Stimulated activated CD8-positive, alpha-beta memory T cell treated with anti-CD3 and anti-CD28 coated beads, Interleukin-7, amount 100 ng/mL, for 24 hours (primary cell): ENCODE results near the gene FSIP1.
A peak's percentile ranks its signal among the peaks of the same experiment; 100 is the strongest.

ENCODE experiments used
- DNase-seq: peaks from one replicate; pipeline ENCODE4 v3.0.0-alpha.2; 2020; ENCODE audit warnings: low read depth

FSIP1 gene

DNA sequence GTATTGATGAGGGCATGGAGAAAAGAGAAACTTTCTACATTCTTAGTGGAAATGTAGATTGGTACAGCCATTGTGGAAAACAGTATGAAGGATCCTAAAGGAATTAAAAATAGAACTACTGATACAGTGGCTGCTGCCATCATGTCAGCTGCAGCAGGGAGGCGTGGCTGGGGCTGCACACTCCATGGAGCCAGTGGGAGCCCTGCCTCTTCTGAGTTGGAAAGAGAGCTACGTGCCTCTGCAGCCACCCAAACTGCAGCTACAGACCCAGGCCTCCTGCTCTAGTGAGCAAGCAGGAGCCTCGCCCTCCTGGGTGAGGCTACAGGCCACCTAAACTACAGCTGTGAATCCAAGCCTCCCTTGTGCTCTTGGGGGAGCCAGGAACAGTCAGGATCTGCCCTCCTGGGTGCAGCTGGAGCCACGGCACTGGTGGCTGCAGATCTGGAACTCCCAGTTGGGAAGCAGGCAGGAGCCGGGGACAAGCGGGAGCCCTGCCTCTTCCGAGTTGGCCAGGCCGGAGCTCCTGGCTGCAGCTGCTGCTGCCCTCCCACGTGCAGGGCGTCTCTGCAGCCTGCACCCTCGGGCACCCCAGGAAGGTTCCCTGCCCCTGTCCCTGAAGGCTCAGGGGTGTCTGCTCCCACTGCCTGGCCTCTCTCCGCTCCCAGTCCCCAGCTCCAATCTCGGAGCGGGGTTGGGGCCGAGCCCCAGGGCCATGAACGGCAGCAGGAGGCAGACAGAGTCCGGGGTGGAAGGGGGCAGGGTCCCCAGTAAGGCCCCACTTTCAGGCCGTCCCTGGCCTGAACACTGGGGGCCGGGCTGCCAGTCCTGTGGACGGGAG lies 137.3 kb downstream of the FSIP1 start:
- no peak for DNase-seq

DNA sequence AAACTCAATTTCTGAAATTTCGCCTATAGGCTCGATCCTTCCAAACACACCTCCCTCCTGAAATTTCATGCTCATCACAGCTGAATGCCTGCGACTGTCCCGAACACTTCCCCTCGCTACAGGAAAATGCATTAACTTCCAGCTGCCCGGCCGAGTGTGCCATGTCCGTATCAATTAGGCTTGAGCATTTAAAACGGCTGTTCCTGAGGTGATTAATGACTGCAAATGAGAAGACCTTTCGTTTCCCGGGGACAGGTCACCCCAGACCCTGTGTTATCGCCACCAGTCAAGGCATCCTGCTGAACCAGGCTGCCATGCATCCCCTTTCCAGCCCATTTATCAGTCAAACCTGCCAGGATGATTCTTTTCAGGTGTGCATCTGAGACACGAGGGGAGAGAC lies 138.5 kb downstream of the FSIP1 start:
- DNase-seq: no peak

DNA sequence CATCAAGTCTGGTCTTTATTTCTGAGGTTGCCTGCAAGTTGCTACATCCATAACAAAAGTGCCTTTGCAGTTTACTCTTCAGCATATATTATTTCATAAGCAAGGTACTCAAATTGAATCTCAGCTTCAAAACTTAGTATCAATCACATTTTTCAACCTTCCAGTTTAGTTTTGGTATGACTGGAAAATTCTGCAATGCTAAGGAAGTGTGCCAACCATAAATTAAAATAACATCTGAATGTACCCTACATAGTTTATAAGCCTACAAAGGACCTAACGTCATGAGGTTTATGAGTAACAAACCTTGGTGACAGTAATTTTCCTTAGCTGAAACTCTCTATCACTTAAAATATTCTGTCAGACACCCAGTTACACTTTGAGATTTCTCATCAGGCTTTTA lies 138.9 kb downstream of the FSIP1 start:
- no peak for DNase-seq

DNA sequence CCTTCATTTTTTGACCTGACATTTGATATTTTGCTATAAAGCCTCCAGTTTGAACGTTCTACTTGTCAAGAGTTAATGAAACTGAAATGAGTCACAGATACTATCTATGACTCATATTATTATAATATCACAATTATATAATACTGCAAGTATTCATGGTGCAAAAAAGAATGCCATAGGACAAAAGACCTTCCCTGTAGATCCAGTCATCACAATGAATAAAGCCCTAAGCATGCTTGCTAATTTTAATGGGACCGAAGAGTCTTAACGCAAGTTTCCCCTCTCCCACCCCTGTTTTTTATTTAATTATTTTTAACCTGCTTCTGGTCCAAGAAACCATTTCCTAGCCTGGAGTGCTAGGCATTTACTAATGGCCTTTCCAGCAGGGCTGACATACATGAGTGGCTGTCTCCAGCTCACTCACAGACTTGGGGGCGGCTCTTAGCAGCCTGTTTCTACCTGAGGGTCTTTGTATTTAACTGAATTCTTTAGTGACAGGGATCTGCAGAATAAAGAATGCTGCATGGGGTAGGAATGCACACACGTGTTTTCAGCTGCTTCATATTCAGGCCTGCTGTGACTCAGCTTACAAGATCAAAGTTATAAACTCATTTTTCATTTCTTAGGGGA lies 140.5 kb downstream of the FSIP1 start:
- no peak for DNase-seq

DNA sequence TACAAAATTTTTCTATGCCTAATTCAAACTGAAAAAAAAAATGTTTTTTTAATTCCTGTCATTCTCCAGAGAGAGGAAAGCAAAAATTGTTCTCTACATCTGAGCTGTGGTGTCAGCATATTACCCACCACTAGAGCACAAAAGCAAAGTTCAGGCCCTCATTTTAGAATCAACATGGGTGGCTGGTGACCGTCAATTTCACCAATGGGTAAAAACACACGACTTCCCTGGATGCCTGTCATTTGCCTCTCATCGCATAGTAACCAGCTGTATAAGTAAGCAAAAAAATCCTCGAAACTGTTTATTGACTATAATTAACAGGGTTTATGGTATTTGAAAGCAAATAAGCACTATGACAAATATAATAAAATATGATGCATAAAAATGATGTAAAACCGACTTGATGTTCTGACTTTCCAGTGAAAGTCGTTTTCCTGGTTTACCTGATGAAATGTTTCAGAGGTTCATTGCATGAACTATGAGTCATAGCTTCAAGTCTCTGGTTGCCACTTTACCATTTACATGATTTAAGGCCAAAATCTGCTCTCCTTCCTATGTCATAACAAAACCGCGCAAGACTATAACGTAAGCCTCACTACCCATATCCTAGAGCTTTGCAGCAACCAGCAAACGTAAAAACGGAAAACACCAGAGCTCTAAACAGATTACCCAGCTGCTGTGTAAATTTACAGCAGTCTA lies 141.3 kb downstream of the FSIP1 start:
- DNase-seq: no peak

DNA sequence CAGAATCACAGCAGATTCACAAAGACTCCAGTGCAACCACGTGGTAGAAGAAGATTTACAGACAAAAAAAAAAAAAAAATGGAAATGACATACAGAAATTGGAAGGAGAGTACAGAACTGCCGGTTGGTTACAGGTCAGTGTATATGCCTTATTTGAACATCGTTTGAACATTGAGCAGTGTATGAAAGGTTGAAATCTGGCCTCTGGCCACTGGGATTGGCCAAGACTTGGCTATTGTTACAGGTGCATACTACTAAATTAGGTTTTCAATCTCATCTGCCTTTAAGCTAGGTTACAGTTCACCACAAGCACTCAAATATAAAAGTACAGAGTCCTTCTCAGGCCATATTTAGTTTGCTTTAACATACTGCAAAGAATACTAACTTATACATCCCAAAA lies 142.0 kb downstream of the FSIP1 start:
- DNase-seq: no peak

DNA sequence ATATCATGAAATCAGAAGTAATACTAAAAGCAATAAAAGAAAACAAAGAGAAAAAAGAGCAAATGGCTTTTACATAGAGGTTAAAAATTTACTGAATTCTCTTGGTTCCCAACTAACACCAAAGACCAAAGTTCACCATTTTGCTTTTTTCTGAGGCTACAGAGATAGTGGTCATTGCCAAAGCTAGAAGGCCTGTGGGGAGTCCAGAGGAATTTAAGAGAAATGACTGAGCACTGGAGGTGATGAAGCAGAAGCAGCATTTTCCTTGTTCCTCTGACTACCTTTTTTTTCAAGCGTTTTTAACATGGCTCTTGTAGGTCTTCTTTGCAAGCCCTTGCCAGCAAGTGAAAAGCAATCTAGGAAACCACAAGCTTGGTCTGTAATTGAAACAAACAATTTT lies 143.6 kb downstream of the FSIP1 start:
- no peak for DNase-seq

DNA sequence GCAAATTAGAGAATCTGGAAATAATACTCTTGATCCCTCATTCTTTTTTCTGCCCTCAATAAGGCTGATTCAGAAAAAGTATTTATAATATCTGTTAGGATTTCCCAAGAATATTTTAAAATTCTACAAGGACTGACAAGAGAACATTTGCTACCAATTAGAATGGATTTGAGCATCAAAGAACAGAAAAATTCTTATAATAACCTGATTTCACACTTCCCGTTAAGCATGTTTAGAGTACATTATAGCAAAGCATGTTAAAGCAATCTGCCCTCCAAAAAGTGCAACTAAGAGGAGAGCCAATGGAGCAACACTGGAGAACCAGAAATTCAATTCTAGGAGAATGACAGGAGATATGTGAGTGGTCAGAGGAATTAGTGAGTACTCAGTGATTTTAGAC lies 144.6 kb downstream of the FSIP1 start:
- no peak for DNase-seq

DNA sequence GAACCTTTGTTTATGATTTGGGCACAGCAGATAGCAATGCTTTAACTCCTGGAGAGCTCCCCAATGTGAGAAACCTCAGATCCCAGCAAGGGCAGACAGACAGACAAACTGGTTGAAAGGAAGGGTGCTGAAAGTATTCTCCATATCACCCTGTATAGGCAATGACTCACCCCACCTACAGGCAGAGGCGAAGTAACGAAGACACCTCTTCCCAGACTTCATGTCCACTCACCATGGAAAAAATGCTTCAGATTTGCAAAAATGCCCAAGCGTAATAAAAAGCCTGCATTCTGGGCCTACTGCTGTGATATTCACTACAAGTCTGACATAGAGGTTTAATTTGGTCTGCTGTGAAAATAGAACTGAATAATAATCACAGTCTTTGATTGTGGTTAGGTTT lies 151.3 kb downstream of the FSIP1 start:
- no peak for DNase-seq

DNA sequence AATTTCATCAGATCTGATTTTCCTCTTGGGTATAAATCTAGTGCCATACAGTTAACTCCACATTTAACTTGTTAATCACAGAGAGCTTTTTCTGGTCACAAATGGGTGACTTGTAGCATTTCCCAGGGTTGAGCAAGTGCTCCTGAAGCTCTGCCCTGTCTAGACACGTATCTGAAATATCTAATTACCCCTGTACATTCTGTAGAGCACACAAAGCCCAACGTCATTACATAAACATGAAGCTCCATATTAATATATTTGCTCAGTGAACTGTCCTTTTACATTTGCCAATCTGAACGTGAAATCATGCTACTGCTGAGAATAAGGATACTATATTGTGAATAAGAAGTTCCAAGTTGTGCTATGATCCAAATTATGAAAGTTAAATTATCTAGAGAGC lies 152.7 kb downstream of the FSIP1 start:
- DNase-seq: no peak

DNA sequence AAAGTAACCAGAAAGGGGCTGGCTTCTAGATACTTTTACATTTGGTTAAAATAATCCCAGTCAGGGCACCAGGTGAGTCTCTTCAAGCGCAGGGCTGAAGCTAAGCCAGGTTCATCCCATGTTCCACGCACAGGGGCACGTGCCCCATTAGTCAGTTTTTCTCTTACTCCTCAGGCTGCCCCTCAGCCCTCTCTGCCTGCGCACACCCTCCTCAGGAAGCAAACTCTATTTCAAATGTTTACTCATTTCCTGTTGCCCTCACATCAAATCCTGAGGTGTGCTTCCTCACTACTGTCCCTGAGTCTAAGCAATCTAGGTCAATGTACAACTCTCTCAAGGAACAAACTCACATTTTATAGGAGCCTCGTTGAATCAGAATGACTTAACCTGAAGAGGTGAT lies 153.3 kb downstream of the FSIP1 start:
- DNase-seq: peak; percentile 32

DNA sequence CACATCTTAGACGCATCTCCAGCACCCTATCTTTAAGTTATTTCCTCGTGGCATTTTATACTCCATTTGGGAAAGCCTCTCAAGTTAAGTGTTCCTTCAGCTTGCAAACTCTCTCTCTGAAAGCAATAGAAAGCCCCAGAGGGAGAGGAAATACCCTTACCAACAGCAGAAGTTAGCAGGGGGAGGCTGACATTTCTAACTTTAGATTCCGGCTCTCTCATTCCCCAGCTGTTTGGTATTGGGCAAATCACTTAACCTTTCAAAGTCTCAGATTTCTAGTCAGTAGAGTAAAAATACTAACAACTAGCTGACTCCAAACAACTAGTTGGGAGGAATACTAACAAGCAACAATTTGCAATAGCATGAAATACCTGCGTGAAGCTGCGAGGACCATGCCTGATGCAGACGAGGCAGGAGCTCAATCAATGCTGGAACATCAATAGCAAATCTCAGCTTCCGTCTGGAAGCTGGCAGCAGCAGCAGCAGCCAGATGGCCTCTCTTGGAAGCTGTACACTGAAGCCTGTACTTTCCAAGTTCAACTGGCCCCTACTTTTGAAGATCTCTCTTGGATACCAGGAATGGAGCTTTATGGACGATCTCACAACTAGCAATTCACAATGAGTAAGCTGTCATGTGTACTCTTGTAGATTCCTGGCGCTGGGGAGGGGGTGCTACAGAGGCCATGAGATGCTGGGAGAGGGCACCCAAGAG lies 153.9 kb downstream of the FSIP1 start:
- DNase-seq: no peak

DNA sequence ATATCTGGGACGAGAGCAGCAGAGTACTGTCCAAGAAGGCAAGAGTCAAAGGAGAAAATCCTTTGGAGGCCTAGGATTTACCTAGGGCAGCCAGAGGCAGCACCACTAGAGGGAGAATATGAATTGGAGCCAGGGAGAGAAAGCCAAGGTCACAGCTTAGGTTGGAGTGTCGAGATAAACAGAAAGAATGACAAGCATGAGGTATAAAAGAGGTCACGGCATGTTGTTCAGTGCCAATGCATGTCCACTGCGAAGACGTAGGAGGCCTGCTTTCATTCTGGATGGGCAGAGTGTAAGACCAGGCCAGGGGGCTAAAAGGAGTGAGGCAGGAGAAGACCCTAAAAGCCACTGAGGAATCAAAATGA lies 154.5 kb downstream of the FSIP1 start:
- DNase-seq: no peak

DNA sequence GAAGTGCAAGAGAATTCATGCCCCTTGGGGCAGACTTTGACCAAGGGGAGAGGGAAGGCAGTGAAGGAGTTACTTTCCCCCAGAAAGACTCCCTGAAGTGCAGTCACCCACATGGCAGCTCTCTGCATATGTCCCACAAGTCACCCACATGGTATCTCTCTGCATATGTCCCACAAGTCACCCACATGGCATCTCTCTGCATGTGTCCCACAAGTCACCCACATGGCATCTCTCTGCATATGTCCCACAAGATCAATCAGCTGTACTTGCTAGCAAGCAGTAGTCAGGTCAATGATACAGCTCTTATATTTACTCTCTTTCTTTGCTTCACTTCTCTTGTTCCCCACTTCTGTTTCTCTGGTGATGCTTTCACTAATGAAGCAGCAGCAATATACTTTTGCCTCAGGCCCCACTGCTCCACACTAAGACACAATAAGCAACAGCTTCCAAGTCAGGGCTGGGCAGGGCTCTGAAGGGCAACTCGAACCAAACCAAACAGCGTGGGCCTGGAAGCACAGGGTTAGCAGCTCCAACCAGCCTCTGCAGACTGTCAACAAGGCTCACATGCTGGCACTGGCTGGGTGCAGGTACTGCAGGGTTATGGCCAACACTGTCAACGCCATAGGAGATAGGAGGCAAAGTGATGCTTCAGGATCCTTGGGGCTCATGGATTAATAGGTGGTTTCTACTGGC lies 155.0 kb downstream of the FSIP1 start:
- no peak for DNase-seq

DNA sequence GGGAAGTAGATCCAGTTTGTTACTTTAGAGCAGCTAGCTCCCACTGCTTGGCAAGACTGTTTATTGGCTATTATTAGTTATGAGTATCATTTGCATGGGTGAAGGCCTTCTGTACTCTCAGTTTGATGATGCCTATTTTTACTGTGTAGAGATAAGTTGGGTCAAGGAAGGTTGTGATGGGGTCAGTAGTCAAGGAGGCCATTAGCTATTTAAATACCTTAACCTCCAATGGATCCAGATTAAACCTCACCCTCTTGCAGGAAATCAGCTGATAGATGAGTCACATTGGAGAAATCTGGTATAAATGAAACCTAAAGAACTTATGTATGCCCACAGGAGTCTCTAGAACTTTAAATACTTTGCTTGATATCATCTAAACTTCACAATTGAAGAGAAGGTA lies 156.8 kb downstream of the FSIP1 start:
- no peak for DNase-seq

DNA sequence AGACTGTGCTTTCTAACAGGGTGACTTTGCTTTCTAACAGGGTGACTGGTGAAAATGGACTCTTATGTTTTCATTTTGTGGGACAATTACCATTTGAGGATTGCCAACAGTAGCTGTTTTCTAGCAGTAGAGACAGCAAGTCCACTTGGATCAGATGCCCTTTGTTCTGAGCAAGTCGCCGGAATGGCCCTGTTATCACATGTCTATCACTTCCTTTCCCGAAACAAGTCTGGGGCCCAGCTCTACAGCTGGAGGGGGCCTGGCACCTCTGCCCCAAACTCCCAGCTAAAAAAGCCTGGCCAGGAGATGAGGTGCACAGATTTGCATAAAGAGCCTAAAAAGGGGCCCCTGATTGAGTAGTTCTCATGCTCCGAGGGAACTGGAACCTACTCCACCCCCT lies 157.2 kb downstream of the FSIP1 start:
- DNase-seq: no peak

DNA sequence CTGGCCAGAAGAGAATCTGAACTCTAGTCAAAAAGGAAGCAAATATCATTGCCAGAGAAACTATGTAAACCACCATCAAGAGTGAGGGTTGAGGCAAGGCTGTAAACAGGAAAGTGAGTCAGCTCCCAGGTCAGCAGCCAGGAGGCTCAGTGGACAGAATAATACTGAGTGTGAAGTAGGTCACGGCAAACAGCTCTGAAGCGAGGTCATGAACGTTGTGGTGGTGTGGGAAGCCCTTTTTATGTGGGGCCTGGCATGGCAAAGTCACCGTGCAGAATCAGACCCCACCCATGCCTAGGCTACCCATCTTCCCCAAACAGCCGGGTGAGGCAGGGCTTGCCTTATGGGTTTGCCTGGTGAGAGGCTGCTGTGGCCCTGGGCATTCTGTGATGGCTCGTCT lies 157.8 kb downstream of the FSIP1 start:
- DNase-seq: no peak

DNA sequence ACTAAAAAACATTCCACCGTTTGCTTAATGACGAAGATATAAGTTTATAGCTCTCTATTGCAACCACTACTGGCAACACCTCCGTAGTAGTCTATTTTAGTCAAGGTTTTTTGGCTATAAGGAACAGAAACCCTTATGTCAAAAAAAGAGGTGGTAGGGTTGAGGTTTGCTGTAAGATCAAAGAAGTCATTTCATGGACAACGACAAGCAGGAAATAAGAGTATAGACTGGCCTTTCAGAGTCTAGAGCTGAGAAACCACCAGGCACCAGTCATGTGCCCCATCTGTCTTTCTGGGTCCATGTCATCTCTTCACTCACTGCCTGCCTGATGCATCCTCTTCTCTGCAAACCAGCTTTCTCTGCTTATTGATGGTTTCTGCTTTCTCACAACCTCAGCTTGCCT lies 159.1 kb downstream of the FSIP1 start:
- no peak for DNase-seq

DNA sequence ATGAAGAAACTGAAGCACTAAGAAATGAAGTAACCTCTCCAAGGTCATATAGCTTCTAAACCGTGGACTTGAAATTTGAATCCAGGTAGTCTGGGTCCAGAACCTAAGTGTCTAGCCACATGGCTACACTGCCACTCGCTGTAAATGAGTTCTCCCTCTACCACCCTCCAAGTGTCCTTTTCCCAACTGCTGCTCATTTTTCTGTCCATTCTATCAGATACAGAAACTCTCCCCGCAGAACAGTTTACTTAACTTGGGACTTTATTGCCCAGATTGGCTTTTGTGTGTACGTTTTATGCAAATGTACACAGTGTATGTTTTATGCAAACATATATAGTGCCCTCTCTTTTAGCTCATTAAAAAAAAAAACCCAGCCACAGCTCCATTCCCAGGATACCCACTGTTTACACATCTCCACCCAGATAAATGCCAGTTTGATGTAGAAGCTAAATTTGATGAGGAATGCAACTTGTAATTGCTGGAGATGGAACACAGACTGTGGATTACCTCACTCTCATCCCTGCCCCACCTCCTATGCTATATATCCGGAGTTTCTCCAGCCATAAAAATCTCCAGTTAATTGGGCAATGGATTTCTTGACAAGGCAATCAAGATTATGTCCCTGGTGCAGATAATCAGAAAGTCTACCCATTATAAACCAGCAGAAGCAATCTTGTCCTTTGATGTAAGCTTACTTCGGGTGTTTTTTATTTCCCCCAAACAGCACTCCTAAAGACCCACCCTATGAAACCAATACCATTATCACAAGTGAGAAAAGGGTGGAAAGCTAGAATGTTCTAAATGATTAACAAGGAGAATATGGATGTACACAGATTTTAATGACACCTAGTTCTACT lies 159.8 kb downstream of the FSIP1 start:
- DNase-seq: no peak

DNA sequence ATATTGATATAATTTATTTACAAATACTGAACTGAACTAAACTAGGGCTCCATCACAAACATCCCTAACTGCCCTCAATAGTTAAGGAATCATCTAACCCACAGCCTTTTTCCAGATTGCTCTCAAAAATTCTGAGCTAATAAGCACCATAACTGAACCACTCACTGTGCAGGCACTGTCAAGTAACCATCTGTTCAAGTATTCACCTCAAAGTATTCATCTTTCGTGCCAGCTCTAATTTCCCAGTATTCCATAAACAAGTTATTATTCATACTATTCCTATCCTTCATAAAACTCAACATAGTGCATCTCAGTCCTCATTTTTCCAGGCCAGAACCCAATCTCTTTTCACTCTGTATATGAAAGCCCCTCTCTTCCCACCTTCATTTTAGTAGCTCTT lies 160.7 kb downstream of the FSIP1 start:
- DNase-seq: no peak

DNA sequence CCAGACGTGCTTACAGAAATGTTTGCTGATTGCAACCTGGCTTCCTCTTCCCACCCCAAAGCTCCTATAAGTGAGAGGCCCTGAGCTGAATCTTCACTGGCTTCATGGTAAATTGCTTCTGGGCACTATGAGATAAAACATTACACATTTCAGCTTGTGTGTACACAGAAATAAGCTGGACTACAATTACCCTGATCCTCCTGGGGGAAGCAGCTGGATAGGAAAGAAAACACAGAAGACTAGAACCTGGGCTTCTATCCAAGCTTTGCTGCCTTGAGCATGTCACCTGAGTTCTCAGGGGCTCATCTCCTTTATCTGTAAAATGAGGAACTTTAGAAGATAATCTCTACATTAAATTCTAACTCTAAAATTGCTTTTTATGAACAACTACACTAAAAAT lies 161.4 kb downstream of the FSIP1 start:
- no peak for DNase-seq
